Liver (tissue), 3 donors: ENCODE measurements around the gene BTBD1.

Source experiments
- ATF3 ChIP-seq: IDR thresholded peaks from 2 replicates; pipeline ENCODE4 v1.6.1; 2016; ENCODE audit warnings: antibody characterized with exemption
- CTCF ChIP-seq: fragments of 150-350 bp; IDR thresholded peaks from 2 replicates; pipeline ENCODE4 v1.5.1; 2017; ENCODE audit warnings: improper control_type of control experiment, low read depth, low read length; ENCODE audit not compliant: missing input control
- EGR1 ChIP-seq, 2 donors: IDR thresholded peaks; 2 replicates each; pipeline ENCODE4 v1.6.1; 2016 to 2018; ENCODE audit warnings: antibody characterized with exemption in 2 of 2, low read depth in 2 of 2
- GABPA ChIP-seq, 2 donors: IDR thresholded peaks in 1 of 2; conservative IDR thresholded peaks in 1 of 2; 2 replicates each; pipeline ENCODE4 v1.6.1; 2016; ENCODE audit warnings: antibody characterized with exemption in 2 of 2, mild to moderate bottlenecking in 1 of 2, moderate library complexity in 1 of 2
- HNF4A ChIP-seq, 2 donors: conservative IDR thresholded peaks; 2 replicates each; pipeline ENCODE4 v1.6.1; 2016; ENCODE audit warnings: antibody characterized with exemption in 2 of 2, mild to moderate bottlenecking in 2 of 2
- HNF4G ChIP-seq: IDR thresholded peaks from 2 replicates; pipeline ENCODE4 v1.6.1; 2016; ENCODE audit warnings: antibody characterized with exemption
- MAX ChIP-seq: IDR thresholded peaks from 2 replicates; pipeline ENCODE4 v1.6.1; 2016; ENCODE audit warnings: antibody characterized with exemption
- RAD21 ChIP-seq, 2 donors: IDR thresholded peaks; 2 replicates each; pipeline ENCODE4 v1.6.1; 2016; ENCODE audit warnings: antibody characterized with exemption in 2 of 2, mild to moderate bottlenecking in 2 of 2
- REST ChIP-seq: IDR thresholded peaks from 2 replicates; pipeline ENCODE4 v1.6.1; 2016; ENCODE audit warnings: antibody characterized with exemption, mild to moderate bottlenecking
- SP1 ChIP-seq: IDR thresholded peaks from 2 replicates; pipeline ENCODE4 v1.6.1; 2018; ENCODE audit warnings: antibody characterized with exemption, mild to moderate bottlenecking
- TAF1 ChIP-seq: conservative IDR thresholded peaks from 2 replicates; pipeline ENCODE4 v1.6.1; 2016; ENCODE audit warnings: antibody characterized with exemption, mild to moderate bottlenecking
- YY1 ChIP-seq: IDR thresholded peaks from 2 replicates; pipeline ENCODE4 v1.6.1; 2016; ENCODE audit warnings: antibody characterized with exemption, mild to moderate bottlenecking
- donor health status: healthy.
- donor health status: healthy.

- no peak for TF ChIP-seq CTCF
- no peak for TF ChIP-seq GABPA (IDR thresholded peaks at IDR 0.05 in 1 of 2, conservative IDR thresholded peaks at IDR 0.05 in 1 of 2)
- TF ChIP-seq YY1 = no peak
- no peak for TF ChIP-seq EGR1 (IDR thresholded peaks at IDR 0.05; ENCODE audit: low read depth in 2 of 2)
- no peak for TF ChIP-seq REST
- TF ChIP-seq RAD21 (IDR thresholded peaks at IDR 0.05) = no peak
- TF ChIP-seq MAX = no peak
- no peak for TF ChIP-seq SP1
- no peak for TF ChIP-seq ATF3
- no peak for TF ChIP-seq HNF4G
- no peak for TF ChIP-seq TAF1
- no peak for TF ChIP-seq HNF4A (conservative IDR thresholded peaks at IDR 0.05)
These were observed 868 bp downstream of the BTBD1 start for GRCh38 chr15:83066034-83066733.
